NCI-H2171 (cell line): ENCODE measurements around the gene PHRF1.
A peak's percentile ranks its signal among the peaks of the same experiment; 100 is the strongest.

Source experiments
- DNase-seq: peaks from one replicate; lab custom pipeline; 2025; lab: John Stamatoyannopoulos, UW

The PHRF1 gene

DNA sequence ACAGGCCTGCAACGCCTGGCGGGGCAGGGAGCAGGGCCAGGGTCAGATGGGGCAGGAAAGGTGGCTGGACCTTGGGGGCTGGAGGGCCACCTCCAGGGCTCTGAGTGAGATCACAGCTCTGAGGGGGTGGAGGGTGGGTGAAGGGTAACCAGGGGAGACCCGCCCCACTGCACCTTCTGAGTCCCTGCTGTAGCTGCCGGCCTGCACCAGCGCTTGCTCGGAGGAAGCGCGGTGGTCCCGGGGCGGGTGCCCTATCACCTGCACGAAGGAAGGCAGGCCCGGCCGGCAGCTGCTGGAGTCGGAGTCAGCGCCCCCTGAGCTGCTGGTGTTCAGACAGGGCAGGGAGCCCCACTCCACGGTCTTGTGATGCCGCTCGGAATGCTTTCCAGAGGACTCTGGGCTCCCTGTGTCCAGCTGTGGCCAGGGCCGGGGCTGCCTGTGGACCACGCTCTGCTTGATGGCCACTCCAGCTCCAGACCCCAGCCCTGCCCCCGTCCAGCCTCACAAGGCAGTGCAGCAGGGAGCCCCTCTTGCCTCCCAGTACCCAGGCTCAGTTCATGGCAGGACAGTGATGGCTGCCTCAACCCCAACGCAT is 19.5 kb upstream of the PHRF1 start:
- no peak for DNase-seq

DNA sequence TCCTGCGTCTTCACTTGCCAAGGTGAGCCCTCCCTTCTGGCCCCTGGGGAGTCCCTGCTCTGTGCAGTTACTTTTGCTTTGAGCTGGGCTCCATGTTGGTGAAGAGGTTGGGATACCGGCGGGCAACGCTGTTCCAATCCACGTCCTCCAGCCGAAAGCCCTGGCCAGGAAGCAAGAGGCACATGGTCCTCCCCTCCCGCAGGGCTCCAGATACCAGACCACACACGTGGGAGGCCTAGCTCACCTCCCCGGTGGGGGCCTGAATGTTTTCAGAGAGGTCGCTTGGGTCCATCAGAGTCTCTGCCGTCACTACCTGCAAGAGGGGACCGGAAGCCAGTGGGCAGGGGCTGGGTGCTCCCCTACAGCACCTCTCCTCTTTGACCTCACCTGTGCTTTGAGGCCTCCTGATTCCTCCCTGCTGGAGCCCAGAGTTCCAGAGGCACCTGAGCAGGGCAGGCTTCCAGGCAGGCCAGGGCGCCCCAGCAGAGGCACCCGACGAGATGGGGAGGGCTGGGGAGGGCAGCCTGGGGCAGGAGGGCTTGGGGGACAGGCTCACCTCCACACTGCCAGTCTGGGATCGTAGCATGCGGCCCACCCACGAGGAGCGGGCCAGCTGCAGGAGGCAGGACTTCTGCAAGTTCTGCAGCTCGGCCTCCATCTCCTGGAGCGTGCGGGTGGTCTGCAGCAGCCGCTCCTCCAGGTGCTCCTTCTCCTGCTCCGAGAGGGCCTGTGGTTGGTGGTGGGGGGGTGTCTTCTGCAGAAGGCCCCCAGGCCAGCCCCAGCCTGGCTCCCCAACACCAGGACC is 18.7 kb upstream of the PHRF1 start:
- DNase-seq = no peak

DNA sequence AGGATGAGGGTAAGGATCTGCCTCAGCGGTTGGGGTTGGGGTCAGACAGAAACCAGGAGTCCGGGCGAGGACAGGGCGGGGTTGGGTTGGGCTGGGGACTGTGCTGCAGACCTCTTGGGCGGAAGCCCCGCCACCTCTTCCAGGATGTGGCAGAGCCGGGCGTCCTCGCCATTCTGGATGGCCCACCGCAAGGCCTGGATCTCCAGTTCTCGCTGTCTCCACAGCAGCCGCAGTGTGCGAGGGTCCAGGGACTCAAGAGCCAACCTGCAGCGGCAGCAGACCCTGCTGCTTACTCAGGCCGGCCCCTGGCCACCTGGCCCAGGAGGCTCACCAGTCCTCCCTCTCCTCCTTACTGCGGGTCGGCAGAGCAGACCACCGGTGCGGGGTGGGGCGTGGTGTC is 17.8 kb upstream of the PHRF1 start:
- no peak for DNase-seq

- DNase-seq = no peak
These were observed 17.1 kb upstream of the PHRF1 start for GRCh38 chr11:559020-559620.

DNA sequence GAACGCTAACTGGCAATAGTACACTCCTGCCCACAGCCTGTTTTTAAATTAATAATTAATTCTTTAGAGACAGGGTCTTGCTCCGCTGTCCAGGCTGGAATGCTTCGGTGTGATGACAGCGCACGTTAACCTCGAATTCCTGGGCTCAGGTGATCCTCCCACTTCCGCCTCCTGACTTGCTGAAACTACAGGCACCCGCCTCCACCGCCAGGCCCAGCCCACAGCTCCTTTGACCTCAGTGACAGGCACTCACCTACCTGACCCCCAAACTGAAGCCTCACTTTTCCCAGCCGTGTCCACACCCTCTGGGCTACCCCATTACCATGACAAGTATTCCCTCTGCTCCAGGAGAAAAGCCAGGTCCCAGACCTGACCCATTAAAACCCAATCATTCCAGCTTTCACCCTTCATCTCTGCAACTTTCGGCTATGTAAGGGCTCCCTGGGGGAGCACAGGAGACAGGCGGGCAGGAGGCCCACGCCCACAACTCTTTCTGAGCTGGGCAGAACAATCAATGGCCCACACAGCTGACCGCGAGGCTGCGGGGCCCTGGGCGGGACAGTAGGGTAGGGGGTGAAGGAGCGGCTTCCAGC is 16.5 kb upstream of the PHRF1 start:
- DNase-seq = no peak

- peak; percentile 80 for DNase-seq
These were observed 15.7 kb upstream of the PHRF1 start, which contains the start of the genes LMNTD2 and RASSF7 for GRCh38 chr11:560305-561147. Gene LMNTD2, minus strand, starts transcription at chr11:560738. Its CDS starts 22 bp downstream, at chr11:560716. Gene RASSF7, plus strand, starts transcription at chr11:560970. Its CDS starts 799 bp downstream, at chr11:561769.

GRCh38 chr11:561148-562003 is 14.9 kb upstream of the PHRF1 start:
- DNase-seq = no peak

DNA sequence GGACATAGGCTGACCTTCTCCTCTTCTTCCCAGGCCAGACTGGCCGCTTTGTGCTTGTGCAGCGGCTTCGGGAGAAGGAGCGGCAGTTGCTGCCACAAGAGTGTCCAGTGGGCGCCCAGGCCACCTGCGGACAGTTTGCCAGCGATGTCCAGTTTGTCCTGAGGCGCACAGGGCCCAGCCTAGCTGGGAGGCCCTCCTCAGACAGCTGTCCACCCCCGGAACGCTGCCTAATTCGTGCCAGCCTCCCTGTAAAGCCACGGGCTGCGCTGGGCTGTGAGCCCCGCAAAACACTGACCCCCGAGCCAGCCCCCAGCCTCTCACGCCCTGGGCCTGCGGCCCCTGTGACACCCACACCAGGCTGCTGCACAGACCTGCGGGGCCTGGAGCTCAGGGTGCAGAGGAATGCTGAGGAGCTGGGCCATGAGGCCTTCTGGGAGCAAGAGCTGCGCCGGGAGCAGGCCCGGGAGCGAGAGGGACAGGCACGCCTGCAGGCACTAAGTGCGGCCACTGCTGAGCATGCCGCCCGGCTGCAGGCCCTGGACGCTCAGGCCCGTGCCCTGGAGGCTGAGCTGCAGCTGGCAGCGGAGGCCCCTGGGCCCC is 14.1 kb upstream of the PHRF1 start:
- no peak for DNase-seq

DNA sequence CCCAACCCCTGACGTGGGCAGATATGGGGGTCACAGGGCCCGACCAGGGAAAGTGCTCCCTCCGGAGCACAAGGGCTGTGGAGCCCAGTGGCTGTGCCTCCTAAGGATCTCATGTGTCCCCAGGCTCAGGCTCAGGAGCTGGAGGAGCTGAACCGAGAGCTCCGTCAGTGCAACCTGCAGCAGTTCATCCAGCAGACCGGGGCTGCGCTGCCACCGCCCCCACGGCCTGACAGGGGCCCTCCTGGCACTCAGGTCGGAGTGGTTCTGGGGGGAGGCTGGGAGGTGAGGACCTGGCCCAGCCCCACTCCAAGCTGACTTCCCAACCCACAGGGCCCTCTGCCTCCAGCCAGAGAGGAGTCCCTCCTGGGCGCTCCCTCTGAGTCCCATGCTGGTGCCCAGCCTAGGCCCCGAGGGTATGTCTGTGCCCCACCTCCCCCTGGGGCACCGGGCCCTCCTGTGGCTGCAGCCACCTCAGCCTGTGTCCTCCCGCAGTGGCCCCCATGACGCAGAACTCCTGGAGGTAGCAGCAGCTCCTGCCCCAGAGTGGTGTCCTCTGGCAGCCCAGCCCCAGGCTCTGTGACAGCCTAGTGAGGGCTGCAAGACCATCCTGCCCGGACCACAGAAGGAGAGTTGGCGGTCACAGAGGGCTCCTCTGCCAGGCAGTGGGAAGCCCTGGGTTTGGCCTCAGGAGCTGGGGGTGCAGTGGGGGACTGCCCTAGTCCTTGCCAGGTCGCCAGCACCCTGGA is 13.0 kb upstream of the PHRF1 start:
- no peak for DNase-seq

- DNase-seq = no peak
These were observed 12.3 kb upstream of the PHRF1 start for GRCh38 chr11:563812-564578.

GRCh38 chr11:565921-566509 is 10.3 kb upstream of the PHRF1 start:
- no peak for DNase-seq

GRCh38 chr11:567011-567628 is 9.2 kb upstream of the PHRF1 start:
- DNase-seq = no peak

GRCh38 chr11:567629-568292 is 8.5 kb upstream of the PHRF1 start:
- DNase-seq = no peak

- DNase-seq = peak; percentile 82
These were observed 7.7 kb upstream of the PHRF1 start for GRCh38 chr11:568306-569157.

DNA sequence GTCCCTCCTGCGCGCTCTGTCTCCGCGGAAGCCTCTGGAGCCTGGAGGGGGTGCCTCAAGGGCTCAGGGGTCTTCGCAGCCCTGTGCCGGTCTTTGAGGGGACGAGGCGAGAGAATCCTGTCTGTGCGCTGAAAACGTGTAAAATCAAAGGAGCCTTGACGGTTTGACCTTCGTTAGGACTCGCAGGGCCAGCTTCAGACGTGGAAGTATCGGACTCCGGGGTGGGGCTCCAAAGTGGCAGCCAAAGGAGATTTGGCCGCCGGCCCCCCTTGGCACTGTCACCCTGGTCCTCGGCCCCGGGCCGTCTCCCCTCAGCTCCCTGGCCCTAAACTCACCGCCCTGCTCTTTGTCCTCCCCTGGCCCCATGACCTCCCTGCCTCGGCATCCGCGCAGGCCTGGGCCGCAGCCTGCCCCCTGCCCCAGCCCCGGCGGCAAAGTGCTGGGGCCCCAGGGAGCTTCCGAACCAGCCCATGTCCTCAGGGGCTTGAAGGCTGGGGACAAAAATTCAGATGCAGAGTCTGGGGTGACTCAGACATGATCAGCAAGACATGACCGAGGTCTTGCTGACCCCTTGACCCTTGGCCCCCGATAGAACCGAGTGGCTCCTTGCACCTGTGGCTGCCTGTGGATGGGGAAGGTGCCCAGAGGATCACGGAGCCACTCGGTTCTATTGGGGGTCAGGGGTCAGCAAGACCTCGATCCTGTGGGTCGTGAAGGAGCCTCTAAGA is 6.9 kb upstream of the PHRF1 start:
- no peak for DNase-seq

DNA sequence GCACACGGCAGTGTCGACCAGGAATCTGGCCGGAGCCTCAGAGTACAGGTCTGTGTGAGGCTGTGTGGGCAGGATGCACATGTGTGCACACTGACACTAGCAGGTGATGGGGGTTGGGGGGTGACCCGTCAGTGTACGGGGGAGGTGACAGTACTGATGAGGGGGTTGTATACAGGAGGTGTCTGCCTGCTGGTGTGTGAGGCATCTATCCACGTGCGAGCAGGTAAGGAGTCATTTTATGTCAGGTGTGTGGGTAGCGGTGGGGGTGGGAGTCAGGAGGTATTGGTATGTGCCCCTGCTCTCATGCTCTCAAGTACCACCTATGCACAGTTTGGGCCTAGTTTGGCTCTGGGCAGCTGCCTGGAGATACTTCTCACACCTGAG is 4.5 kb upstream of the PHRF1 start:
- DNase-seq = no peak
